Large intestine (tissue), 3 donors: ENCODE measurements around the gene GPSM3. TPM values are rescaled to one million over a fixed set of nuclear protein-coding genes. Genes with fewer than 3 reads are reported as not detected.

Experiments used
- DNase-seq, 2 donors: peaks; one replicate each; pipeline versions ENCODE4 v3.0.0 to v3.0.0-alpha.2; 2013
- H3K27ac ChIP-seq: one replicate; pipeline ENCODE4 v1.5.1; 2013; ENCODE audit warnings: low read length
- H3K27me3 ChIP-seq: 2 replicates; pipeline ENCODE4 v1.6.1; 2013; ENCODE audit warnings: low read length; ENCODE audit not compliant: control insufficient read depth, insufficient read depth
- H3K36me3 ChIP-seq: 2 replicates; pipeline ENCODE4 v1.6.1; 2013; ENCODE audit warnings: low read length; ENCODE audit not compliant: control insufficient read depth, insufficient read depth
- H3K4me1 ChIP-seq: one replicate; pipeline ENCODE4 v1.6.1; 2013; ENCODE audit warnings: low read length; ENCODE audit not compliant: control insufficient read depth, insufficient read depth
- H3K4me3 ChIP-seq: one replicate; pipeline ENCODE4 v1.5.1; 2013; ENCODE audit warnings: low read length
- H3K9me3 ChIP-seq: one replicate; pipeline ENCODE4 v1.6.1; 2013; ENCODE audit warnings: mild to moderate bottlenecking, low read depth, low read length, moderate library complexity; ENCODE audit not compliant: control insufficient read depth
- WGBS: methylation state at CpG from one replicate; pipeline ENCODE4 v1.1.5; 2013; ENCODE audit warnings: low lambda C conversion rate; ENCODE audit not compliant: insufficient coverage; 5-methylcytosine and 5-hydroxymethylcytosine counted together
- polyA plus RNA-seq: library from polyadenylated mRNA; unstranded; fragments of 120-200 nt; gene quantifications from one replicate; pipeline ENCODE4 v1.2.1, GENCODE V29; 2013

Gene GPSM3
- polyA plus RNA-seq, 1 donor, result 14.3 TPM

DNA sequence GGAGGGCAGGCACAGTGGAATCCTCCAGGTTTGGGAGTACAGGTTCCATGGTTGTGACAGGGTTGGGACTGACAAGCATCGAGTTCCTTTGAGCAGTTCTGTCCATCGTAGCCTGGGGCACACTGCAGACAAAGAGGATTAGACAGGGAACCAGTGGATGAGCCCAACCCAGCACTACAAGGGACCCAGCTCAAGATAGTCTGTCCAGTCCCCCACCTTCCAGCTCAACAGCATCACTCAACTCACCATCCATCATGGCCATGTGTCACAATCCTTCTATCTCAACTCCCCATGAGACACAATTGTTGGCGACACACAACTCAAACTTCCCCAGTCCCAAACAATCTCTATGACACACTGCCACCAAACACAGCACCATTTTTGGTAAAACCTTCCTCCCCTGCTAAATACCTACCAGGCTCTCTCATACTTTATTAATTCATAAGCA lies 11.8 kb upstream of the GPSM3 start:
- Histone ChIP-seq H3K36me3 (no peaks in the 10 kb centered on the region), H3K4me3 (no peak overlapping the region), H3K4me1 (no peaks in the 10 kb centered on the region), H3K9me3 (no peaks in the 10 kb centered on the region), H3K27ac (no peak overlapping the region), H3K27me3 (peaks cover 7% of the 10 kb centered on the region)
- WGBS, result 100% methylated on average over 1 of the region's 3 CpGs
- DNase-seq, result no peak

DNA sequence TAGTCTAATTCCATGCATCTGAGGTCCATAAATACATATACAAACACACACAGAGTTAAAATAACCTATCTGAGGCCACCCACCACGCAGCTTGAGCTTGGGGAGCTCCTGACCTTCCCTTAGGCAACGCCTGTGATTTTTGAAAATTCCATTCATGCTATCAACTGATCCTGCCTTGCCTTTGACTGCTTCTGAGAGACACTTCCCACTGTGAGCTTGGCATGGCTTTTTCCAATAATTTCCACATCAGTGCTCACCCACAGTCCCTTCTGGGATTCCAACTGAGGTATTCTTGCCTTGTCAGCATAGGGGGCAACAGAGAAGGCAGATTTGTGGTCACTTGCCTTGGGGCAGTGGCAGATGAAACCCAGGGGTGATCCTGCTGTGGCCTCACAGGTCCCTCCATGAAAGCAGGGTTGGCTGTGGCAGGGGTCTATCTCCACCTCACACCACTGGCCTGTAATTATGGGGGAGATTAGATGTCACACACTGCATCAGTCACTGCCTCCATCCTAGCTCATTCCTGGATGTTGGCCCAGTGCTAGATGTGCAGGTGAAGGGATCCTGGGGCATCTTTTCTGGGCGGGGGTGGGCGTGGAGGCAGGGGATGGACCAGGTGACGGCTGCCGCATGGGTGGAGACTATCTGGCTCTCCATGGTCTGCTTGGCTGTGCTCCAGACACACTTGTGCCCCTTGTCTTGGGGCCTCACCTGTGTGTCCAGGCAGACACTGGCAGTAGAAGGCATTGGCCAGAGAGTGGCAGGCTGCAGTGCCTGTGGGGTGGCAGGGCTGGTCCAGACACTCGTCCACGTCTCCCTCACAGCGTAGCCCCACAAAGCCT lies 11.2 kb upstream of the GPSM3 start:
- H3K4me1 ChIP-seq, result no peaks in the 10 kb centered on the region
- no peaks in the 10 kb centered on the region for H3K36me3 ChIP-seq
- WGBS, result no CpG with 5 or more reads among the region's 9 CpGs
- no peak overlapping the region for H3K4me3 ChIP-seq
- no peak for DNase-seq
- no peaks in the 10 kb centered on the region for H3K9me3 ChIP-seq
- peaks cover 7% of the 10 kb centered on the region for H3K27me3 ChIP-seq
- H3K27ac ChIP-seq, result no peak overlapping the region

GRCh38 chr6:32202186-32202585 lies 9.7 kb upstream of the GPSM3 start:
- Histone ChIP-seq H3K4me3 (no peak overlapping the region), H3K9me3 (no peaks in the 10 kb centered on the region), H3K4me1 (no peaks in the 10 kb centered on the region), H3K27ac (no peak overlapping the region), H3K36me3 (no peaks in the 10 kb centered on the region), H3K27me3 (peaks cover 7% of the 10 kb centered on the region)
- WGBS, result no CpG with 5 or more reads among the region's 9 CpGs
- no peak for DNase-seq

DNA sequence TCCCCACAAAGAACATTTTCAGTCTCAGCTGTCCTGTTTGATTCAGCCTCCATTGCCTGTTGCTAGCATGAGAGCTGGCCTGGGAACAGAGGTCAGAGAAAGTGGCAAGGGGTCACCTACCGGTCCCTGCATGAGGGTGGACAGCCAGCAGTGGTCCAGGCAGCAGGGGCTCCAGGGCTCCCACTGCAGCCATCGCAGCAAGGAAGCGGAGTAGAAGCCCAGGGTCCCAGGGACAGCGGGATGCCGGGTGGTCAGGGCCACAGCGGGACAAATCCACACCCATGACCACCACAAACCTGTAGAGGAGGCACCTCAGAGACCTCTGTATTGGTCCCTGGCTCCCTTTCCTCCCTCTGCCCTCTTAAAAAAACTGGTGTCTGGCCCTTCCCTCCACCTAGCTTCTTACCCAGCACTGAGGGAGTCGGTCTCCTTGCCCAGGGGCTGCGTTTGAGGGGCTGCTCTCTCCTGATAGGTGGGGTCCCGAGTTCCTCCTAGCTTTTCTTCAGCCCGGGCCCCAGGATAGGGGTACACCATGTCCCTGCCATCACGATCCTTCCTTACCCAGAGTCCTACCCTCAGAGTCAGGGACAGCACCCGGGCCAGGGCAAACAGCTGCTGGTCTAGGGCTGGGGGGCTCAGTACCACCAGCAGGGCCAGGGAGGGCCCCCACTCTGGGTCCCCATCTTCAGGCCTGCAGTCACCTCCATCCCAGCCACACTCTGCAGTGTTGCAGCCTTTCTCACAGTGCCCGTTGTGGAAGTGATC lies 8.4 kb upstream of the GPSM3 start:
- no CpG with 5 or more reads among the region's 13 CpGs for WGBS
- H3K27ac ChIP-seq, result no peak overlapping the region

DNA sequence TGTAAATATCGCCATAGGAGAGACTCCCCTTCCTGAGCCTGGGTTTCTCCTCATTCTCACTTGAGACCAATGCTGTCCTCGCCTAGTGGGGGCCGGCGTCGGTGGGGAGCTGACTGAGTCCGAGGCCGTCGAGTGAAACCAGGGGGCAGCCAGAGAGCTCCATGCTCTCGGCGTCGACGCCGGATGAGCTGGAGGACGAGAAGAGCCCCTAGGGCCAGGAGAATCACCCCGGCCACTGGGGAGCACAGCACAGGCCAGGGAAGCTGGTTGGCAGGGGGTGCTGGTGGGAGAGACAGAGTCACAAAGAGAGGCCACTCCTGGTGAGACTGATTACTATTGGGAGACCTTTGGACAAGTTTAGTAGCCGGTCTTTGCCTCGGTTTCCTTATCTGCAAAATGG lies 6.4 kb upstream of the GPSM3 start:
- DNase-seq, result no peak
- Histone ChIP-seq H3K27ac (no peak overlapping the region), H3K36me3 (no peaks in the 10 kb centered on the region), H3K4me1 (peaks cover 12% of the 10 kb centered on the region), H3K9me3 (no peaks in the 10 kb centered on the region), H3K4me3 (no peak overlapping the region), H3K27me3 (peaks cover 3% of the 10 kb centered on the region)
- WGBS, result no CpG with 5 or more reads among the region's 17 CpGs

More for the DNA sequence above, 8.4 kb upstream of the GPSM3 start:
- Histone ChIP-seq H3K4me3 (no peak overlapping the region), H3K4me1 (peaks cover 5% of the 10 kb centered on the region), H3K36me3 (no peaks in the 10 kb centered on the region), H3K9me3 (no peaks in the 10 kb centered on the region), H3K27me3 (peaks cover 7% of the 10 kb centered on the region)
- no peak for DNase-seq

- Histone ChIP-seq H3K4me3 (no peak overlapping the region), H3K27me3 (no peaks in the 10 kb centered on the region), H3K4me1 (peaks cover 15% of the 10 kb centered on the region), H3K36me3 (no peaks in the 10 kb centered on the region), H3K27ac (no peak overlapping the region), H3K9me3 (no peaks in the 10 kb centered on the region)
- no peak for DNase-seq
- WGBS, result no CpG with 5 or more reads among the region's 3 CpGs
These were observed 5.9 kb upstream of the GPSM3 start for GRCh38 chr6:32198345-32198696.

DNA sequence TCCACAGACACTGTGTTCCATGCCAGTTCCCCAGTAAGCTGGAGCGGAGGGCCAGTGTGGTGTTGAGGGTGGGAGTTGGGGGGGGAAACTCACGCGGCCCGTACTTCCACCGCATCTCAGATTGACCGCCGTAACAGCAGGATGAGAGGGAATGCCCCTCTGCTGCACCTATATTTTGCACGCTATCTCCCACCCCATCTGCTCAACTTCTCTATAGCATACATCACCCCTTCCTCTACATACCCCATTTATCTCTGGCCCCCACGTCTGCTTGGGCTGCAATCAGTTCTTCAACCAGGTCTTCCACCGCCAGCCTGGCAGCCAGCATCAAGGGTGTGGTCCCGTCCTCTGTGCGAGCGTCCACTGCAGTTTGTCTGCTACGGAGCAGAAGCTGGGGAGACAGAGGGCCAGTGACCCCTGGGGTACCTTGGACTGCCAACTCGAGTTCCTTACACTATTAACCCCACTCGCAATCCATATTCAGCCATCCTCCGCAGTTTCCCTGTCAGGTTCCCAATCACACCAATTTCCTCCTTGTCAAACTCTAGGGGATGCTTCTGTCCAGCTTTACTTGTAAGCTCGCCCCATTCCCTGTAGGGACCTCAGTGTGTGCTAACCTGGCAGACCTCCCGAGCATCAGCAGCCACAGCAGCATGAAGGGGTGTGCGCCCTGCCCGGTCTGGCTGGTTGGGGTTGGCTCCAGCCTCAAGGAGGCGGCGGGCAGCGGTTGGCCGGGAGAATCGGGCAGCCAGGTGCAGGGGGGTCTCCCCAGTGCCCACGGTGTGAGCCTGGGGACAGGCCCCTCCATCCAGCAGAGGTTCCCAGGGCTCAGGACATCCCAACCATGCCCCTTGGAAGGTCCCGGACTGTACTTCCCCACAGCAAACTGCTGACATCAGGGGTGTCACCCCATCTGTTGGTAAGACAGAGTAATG lies 4.5 kb upstream of the GPSM3 start:
- Histone ChIP-seq H3K27me3 (no peaks in the 10 kb centered on the region), H3K4me3 (peak overlapping the region; percentile 99), H3K27ac (peak overlapping the region; percentile 100), H3K9me3 (no peaks in the 10 kb centered on the region), H3K4me1 (peaks cover 25% of the 10 kb centered on the region), H3K36me3 (no peaks in the 10 kb centered on the region)
- no CpG with 5 or more reads among the region's 28 CpGs for WGBS
- DNase-seq, result peak in 1 of 2 donors; percentile 61

DNA sequence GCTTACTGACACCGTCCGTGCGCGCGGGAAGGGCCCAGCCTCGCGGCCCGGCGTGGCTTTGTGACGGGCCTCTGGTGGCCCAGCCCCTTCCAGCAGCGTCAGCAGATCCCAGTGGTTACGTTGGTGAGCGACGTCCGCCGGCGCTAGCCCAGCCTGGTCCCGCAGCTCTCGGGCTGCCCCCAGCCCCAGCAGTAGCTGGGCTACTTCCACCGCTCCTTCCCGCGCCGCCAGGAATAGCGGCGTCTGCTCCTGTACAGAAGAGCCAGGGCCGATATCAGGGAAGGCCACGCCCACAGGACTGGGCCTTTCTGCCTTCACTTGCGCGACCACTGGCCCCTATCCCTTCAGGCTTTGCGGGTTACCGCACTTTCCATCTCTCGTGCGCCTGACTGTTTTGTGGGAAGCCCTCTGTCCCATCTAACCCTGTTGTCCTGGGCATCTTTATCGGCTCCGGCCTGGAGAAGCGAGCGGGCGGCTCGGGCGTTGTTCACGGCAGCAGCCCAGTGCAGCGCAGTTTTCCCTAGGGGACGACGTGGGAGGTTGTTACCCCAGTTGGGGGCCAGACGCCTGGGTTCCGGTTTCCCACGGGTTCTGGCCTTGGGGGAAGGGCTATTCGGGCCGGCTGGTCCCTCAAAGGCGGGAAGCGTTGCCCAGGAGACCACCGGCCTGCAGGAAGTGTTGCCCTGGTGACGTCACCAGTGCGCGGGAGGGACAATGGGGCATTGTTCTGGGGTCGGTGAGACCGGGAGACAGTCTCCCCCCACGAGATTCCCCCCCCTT lies 3.6 kb upstream of the GPSM3 start:
- peak; percentile 91 to 92 for DNase-seq
- Histone ChIP-seq H3K36me3 (no peaks in the 10 kb centered on the region), H3K9me3 (no peaks in the 10 kb centered on the region), H3K4me3 (peak overlapping the region; percentile 99), H3K27ac (peak overlapping the region; percentile 100), H3K4me1 (peaks cover 33% of the 10 kb centered on the region), H3K27me3 (no peaks in the 10 kb centered on the region)
- no CpG with 5 or more reads among the region's 58 CpGs for WGBS

DNA sequence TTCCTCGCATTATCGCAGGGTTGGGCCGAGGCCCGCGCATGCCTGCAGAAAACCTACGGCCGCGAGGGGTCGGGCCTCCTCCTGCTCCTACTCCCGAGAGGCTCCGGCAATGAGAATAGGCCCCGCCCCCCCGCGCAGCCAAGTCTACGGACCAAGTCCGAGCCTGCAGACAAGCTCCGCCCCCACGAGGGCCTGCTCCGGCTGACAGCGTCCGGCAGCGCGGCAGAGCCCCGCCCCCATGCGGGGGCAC lies 3.1 kb upstream of the GPSM3 start:
- Histone ChIP-seq H3K36me3 (no peaks in the 10 kb centered on the region), H3K27ac (peak overlapping the region; percentile 100), H3K27me3 (no peaks in the 10 kb centered on the region), H3K4me1 (peaks cover 37% of the 10 kb centered on the region), H3K9me3 (no peaks in the 10 kb centered on the region), H3K4me3 (peak overlapping the region; percentile 99)
- peak; percentile 100 for DNase-seq
- WGBS, result no CpG with 5 or more reads among the region's 25 CpGs
